SKM-1 treated with dmso at 0.1 percent for 144 hours (cell line): ENCODE data around the gene SLC25A12.
"Not testable (repeated sequence)": the region's sequence is repeated elsewhere in the genome, so short reads cannot be mapped to it uniquely, and the experiment has no call there.

Experiments
- DNase-seq: peaks from one replicate; lab custom pipeline; 2025; ENCODE audit not compliant: unreplicated experiment; lab: John Stamatoyannopoulos, UW

Gene SLC25A12

GRCh38 chr2:171792886-171793580 lies 101.0 kb downstream of the SLC25A12 start:
- no peak for DNase-seq

GRCh38 chr2:171792157-171792556 lies 101.9 kb downstream of the SLC25A12 start:
- DNase-seq, result no peak

- DNase-seq, result no peak
Measured at GRCh38 chr2:171791361-171791760, 102.7 kb downstream of the SLC25A12 start.

- no peak for DNase-seq
Measured at GRCh38 chr2:171789956-171790355, 104.1 kb downstream of the SLC25A12 start.

- DNase-seq, result no peak
Measured at GRCh38 chr2:171788316-171788993, 105.6 kb downstream of the SLC25A12 start.

GRCh38 chr2:171787333-171788072 lies 106.5 kb downstream of the SLC25A12 start:
- no peak for DNase-seq

- DNase-seq, result no peak
Measured at GRCh38 chr2:171785450-171785849, 108.6 kb downstream of the SLC25A12 start.

- no peak for DNase-seq
Measured at GRCh38 chr2:171778515-171778914, 115.5 kb downstream of the SLC25A12 start.

GRCh38 chr2:171774581-171774980 lies 119.5 kb downstream of the SLC25A12 start:
- not testable (repeated sequence) for DNase-seq

- DNase-seq, result no peak
Measured at GRCh38 chr2:171772373-171772772, 121.7 kb downstream of the SLC25A12 start.

GRCh38 chr2:171771463-171771862 lies 122.6 kb downstream of the SLC25A12 start:
- no peak for DNase-seq

GRCh38 chr2:171763602-171764001 lies 130.4 kb downstream of the SLC25A12 start:
- no peak for DNase-seq

GRCh38 chr2:171762879-171763573 lies 131.0 kb downstream of the SLC25A12 start:
- DNase-seq, result peak; percentile 8

GRCh38 chr2:171761176-171761575 lies 132.9 kb downstream of the SLC25A12 start:
- not testable (repeated sequence) for DNase-seq

GRCh38 chr2:171758762-171759161 lies 135.3 kb downstream of the SLC25A12 start:
- not testable (repeated sequence) for DNase-seq

GRCh38 chr2:171754254-171754939 lies 139.6 kb downstream of the SLC25A12 start:
- no peak for DNase-seq

GRCh38 chr2:171747371-171747770 lies 146.7 kb downstream of the SLC25A12 start:
- DNase-seq, result no peak

- no peak for DNase-seq
Measured at GRCh38 chr2:171745806-171746205, 148.2 kb downstream of the SLC25A12 start.

GRCh38 chr2:171745141-171745540 lies 148.9 kb downstream of the SLC25A12 start:
- no peak for DNase-seq

- DNase-seq, result no peak
Measured at GRCh38 chr2:171742760-171743159, 151.3 kb downstream of the SLC25A12 start.

- DNase-seq, result no peak
Measured at GRCh38 chr2:171741189-171741588, 152.9 kb downstream of the SLC25A12 start.
